GM18519 (cell line): Measurements from ENCODE around the gene FBXO38.

Experiments
- ATAC-seq: cut with Tn5 transposase; IDR thresholded peaks from one replicate; pipeline ENCODE4 v1.9.1; 2021; ENCODE audit warnings: mild to moderate bottlenecking, moderate library complexity; ENCODE audit not compliant: unreplicated experiment, low FRiP score

The FBXO38 gene

GRCh38 chr5:148469501-148469935 is 85.8 kb downstream of the FBXO38 start:
- ATAC-seq, result no peak

- ATAC-seq, result no peak
Observed at GRCh38 chr5:148471379-148471778, 87.6 kb downstream of the FBXO38 start.

GRCh38 chr5:148474025-148474511 is 90.3 kb downstream of the FBXO38 start:
- ATAC-seq, result no peak

- ATAC-seq, result no peak
Observed at GRCh38 chr5:148476302-148476701, 92.5 kb downstream of the FBXO38 start.

- ATAC-seq, result no peak
Observed at GRCh38 chr5:148477429-148477828, 93.7 kb downstream of the FBXO38 start.

GRCh38 chr5:148482196-148482595 is 98.4 kb downstream of the FBXO38 start:
- ATAC-seq, result no peak

GRCh38 chr5:148482697-148483462 is 99.1 kb downstream of the FBXO38 start:
- ATAC-seq, result peak; percentile 81

- ATAC-seq, result no peak
Observed at GRCh38 chr5:148483750-148484149, 100.0 kb downstream of the FBXO38 start.

GRCh38 chr5:148484651-148485050 is 100.9 kb downstream of the FBXO38 start:
- no peak for ATAC-seq

GRCh38 chr5:148486456-148486855 is 102.7 kb downstream of the FBXO38 start:
- ATAC-seq, result no peak

- no peak for ATAC-seq
Observed at GRCh38 chr5:148488757-148489156, 105.0 kb downstream of the FBXO38 start.

- no peak for ATAC-seq
Observed at GRCh38 chr5:148491015-148491792, 107.4 kb downstream of the FBXO38 start.

GRCh38 chr5:148491793-148492184 is 108.0 kb downstream of the FBXO38 start:
- no peak for ATAC-seq

GRCh38 chr5:148492351-148492750 is 108.6 kb downstream of the FBXO38 start:
- ATAC-seq, result no peak
